Astrocyte of the spinal cord (primary cell): Measurements from ENCODE around the gene TTC19.

Experiments
- DNase-seq: peaks from one replicate; pipeline ENCODE4 v3.0.0; 2011; ENCODE audit warnings: low read depth, low spot score
- H3K4me3 ChIP-seq: 2 replicates; pipeline ENCODE4 v1.5.1; 2011; ENCODE audit warnings: low read depth, mild to moderate bottlenecking, low read length, moderate library complexity
- CTCF ChIP-seq: IDR thresholded peaks from 2 replicates; pipeline ENCODE4 v1.5.1; 2012; ENCODE audit warnings: low read depth, mild to moderate bottlenecking, low read length, inconsistent platforms
- in situ Hi-C: cut with HindIII; loops from 2 replicates; pipeline ENCODE4 v1.10.0; 2017; ENCODE audit warnings: low sequenced_read_pairs

Gene TTC19

DNA sequence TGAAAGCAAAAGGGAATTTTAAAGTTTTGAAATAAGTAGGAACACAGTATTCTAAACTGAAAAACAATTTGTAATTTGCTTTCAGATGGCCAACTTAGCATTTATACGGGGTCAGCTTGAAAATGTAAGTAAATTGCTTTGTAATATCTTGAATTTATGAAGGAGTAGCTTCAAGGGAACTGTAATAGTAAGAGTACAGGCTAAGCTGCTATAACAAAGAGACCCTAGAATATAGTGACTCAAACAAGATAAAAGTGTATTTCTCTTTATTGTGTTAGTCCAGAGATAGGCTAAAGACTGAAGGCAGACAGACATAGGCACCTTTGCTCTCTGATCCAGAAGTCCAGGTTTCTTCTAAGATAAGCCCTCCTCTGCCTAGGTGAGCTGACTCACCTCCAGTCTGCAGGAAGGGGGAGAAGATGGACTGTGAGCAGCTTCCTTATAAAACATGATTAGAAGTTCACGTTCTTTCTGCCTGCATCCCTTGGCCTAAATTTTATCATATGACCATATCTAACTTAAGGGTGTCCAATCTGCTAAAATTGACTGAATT, 3.2 kb downstream of the TTC19 start:
- no peak for TF ChIP-seq CTCF
- DNase-seq: no peak
- in situ Hi-C loops: no loop called here
- no peak overlapping the region for H3K4me3 ChIP-seq

- in situ Hi-C loops: no loop called here
- no peak for DNase-seq
- TF ChIP-seq CTCF: no peak
- H3K4me3 ChIP-seq: no peak overlapping the region
Measured at GRCh38 chr17:16003841-16004240, 4.2 kb downstream of the TTC19 start.

GRCh38 chr17:16005636-16006035, 6.0 kb downstream of the TTC19 start:
- DNase-seq: no peak
- in situ Hi-C loops: no loop called here
- TF ChIP-seq CTCF: no peak
- no peak overlapping the region for H3K4me3 ChIP-seq

DNA sequence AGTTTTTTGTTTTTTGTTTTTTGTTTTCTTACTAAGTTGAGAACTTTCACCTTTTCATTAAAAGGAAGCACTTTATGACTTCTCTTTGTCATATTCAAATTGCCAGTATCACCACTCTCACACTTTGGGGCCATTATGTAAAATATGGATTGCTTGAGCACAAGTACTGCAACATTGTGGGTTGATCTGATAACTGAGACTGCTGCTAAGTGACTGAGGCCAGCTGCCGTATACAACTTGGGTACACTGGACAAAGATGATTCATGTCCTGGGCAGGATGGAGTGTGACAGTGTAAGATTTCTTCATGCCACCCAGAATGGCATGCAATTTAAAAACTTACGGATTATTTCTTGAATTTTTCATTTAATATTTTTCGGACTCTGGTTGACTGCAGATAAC, 7.8 kb downstream of the TTC19 start:
- in situ Hi-C loops: no loop called here

DNA sequence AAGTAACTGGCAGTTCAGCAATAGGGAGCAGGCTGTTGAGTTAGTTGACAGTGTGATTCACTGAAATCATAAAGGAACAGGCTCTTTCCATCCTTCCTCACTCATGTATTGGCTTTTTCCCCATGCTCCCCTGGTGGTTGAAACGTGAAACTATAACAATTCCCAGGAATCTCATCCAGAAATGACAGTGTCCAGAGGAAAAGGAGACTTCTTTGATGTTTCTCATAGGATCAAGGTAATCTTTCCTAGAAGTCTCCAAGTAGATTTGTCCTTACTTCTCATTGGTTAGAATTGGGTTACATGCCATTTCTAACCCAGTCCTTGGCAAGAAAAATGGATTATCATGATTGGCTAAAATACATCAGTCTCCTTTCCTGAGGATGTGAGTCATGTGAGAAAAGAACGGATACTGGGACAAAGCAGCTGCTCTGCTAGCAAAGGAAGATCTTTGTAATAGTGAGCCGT, 14.4 kb downstream of the TTC19 start:
- in situ Hi-C loops: no loop called here
- peak; percentile 87 for DNase-seq
- H3K4me3 ChIP-seq: no peak overlapping the region
- peak; percentile 63 for TF ChIP-seq CTCF

More for the DNA sequence above, 7.8 kb downstream of the TTC19 start:
- TF ChIP-seq CTCF: no peak
- no peak for DNase-seq
- no peak overlapping the region for H3K4me3 ChIP-seq

GRCh38 chr17:16019347-16019746, 19.7 kb downstream of the TTC19 start:
- in situ Hi-C loops: no loop called here
- no peak overlapping the region for H3K4me3 ChIP-seq
- no peak for TF ChIP-seq CTCF
- DNase-seq: no peak

DNA sequence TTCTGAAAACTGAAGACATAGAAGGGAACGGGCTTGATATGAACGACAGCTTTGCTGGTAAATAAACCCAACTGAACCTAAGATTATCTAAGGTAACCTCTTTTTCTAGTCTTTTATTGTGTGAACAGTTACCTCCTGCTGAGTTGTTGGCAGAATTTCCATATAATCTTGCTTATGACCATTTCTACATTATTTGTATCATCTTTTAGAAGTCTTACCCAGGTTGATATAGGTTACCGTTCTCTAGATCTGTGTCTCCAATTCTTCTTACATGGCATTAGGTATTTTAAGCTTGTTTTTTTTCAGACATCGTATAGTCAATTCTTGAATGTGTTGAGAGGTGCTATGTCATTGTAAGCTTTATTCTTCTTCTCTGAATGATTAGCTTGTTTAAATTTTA, 24.3 kb downstream of the TTC19 start:
- H3K4me3 ChIP-seq: no peak overlapping the region
- in situ Hi-C loops: no loop called here
- TF ChIP-seq CTCF: no peak
- DNase-seq: no peak
